K562 (cell line): ENCODE results near the gene DOCK6. TPM values are rescaled to one million over a fixed set of nuclear protein-coding genes. Genes with fewer than 3 reads are reported as not detected.

Experiments used
- ARHGAP35 ChIP-seq: fragments of 450-650 bp; IDR thresholded peaks from 2 replicates; pipeline ENCODE4 v1.6.1; 2018; ENCODE audit not compliant: partially characterized antibody
- ATF1 ChIP-seq, 2 experiments: fragments of 450-650 bp in 1 of 2; IDR thresholded peaks; 2 replicates each; pipeline ENCODE4 v1.6.1; 2016; ENCODE audit warnings: missing compliant biosample characterization in 1 of 2, missing genetic modification characterization in 1 of 2
- ATF3 ChIP-seq, 2 experiments: fragments of 450-650 bp in 1 of 2; sonication (generic) in 1 of 2; formaldehyde crosslinking in 1 of 2; IDR thresholded peaks in 1 of 2; conservative IDR thresholded peaks in 1 of 2; 2 replicates each; pipeline versions ENCODE4 v1.6.1 to v1.8.1; 2016 to 2023; ENCODE audit warnings: mild to moderate bottlenecking in 2 of 2, moderate library complexity in 2 of 2, inconsistent platforms in 1 of 2, missing genetic modification reagents in 1 of 2
- BACH1 ChIP-seq: fragments of 200-800 bp; sonication (Bioruptor generic); IDR thresholded peaks from 2 replicates; pipeline ENCODE4 v1.6.1; 2016; ENCODE audit warnings: missing genetic modification characterization, missing compliant biosample characterization
- BCOR ChIP-seq: fragments of 450-650 bp; IDR thresholded peaks from 2 replicates; pipeline ENCODE4 v1.6.1; 2016
- BRCA1 ChIP-seq, 2 experiments: fragments of 450-650 bp in 1 of 2; sonication (generic) in 1 of 2; formaldehyde crosslinking in 1 of 2; IDR thresholded peaks; 2 replicates each; pipeline versions ENCODE4 v1.5.0 to v1.6.1; 2017 to 2020; ENCODE audit warnings: mild to moderate bottlenecking in 1 of 2, missing genetic modification reagents in 1 of 2
- CAMTA2 ChIP-seq: fragments of 250-450 bp; sonication (Bioruptor Pico); conservative IDR thresholded peaks from 2 replicates; pipeline ENCODE4 v1.5.1; 2022
- GABPB1 ChIP-seq: sonication (generic); formaldehyde crosslinking; IDR thresholded peaks from 2 replicates; pipeline ENCODE4 v1.8.0; 2022; ENCODE audit warnings: mild to moderate bottlenecking, missing genetic modification reagents
- GATAD2A ChIP-seq: fragments of 450-650 bp; IDR thresholded peaks from 2 replicates; pipeline ENCODE4 v1.6.1; 2017
- ILK ChIP-seq: fragments of 450-650 bp; IDR thresholded peaks from 2 replicates; pipeline ENCODE4 v1.6.1; 2016; ENCODE audit warnings: missing genetic modification characterization, low read depth, mild to moderate bottlenecking, missing compliant biosample characterization, moderate library complexity, borderline replicate concordance
- JUN ChIP-seq, 2 experiments: sonication (generic) in 1 of 2; formaldehyde crosslinking in 1 of 2; IDR thresholded peaks; 2 replicates each; pipeline versions ENCODE4 v1.6.1 to v1.8.0; 2012 to 2022; ENCODE audit warnings: borderline replicate concordance in 2 of 2, mild to moderate bottlenecking in 2 of 2, improper control_type of control experiment in 1 of 2, low read depth in 1 of 2, low read length in 1 of 2, missing genetic modification reagents in 1 of 2
- PBX2 ChIP-seq, 2 experiments: IDR thresholded peaks in 1 of 2; conservative IDR thresholded peaks in 1 of 2; 2 replicates each; pipeline ENCODE4 v1.6.1; 2016; ENCODE audit warnings: low read depth in 2 of 2, mild to moderate bottlenecking in 1 of 2, missing compliant biosample characterization in 1 of 2, missing genetic modification characterization in 1 of 2, moderate library complexity in 1 of 2
- RBM25 ChIP-seq: fragments of 200-400 bp; formaldehyde crosslinking; IDR thresholded peaks from 2 replicates; pipeline ENCODE4 v1.6.1; 2018; ENCODE audit warnings: low read length, low read depth, moderate library complexity; ENCODE audit not compliant: severe bottlenecking
- SMARCA5 ChIP-seq: fragments of 450-650 bp; IDR thresholded peaks from 2 replicates; pipeline ENCODE4 v1.6.1; 2016
- TFAP4 ChIP-seq: sonication (generic); formaldehyde crosslinking; IDR thresholded peaks from 2 replicates; pipeline ENCODE4 v1.8.0; 2022; ENCODE audit warnings: missing genetic modification reagents, mild to moderate bottlenecking, moderate library complexity, borderline replicate concordance
- ZBTB9 ChIP-seq: fragments of 450-650 bp; formaldehyde crosslinking; IDR thresholded peaks from 2 replicates; pipeline ENCODE4 v1.4.0; 2020; ENCODE audit warnings: mild to moderate bottlenecking, moderate library complexity
- ZC3H8 ChIP-seq: fragments of 450-650 bp; IDR thresholded peaks from 2 replicates; pipeline ENCODE4 v1.6.1; 2017
- ZFP1 ChIP-seq: fragments of 450-650 bp; formaldehyde crosslinking; IDR thresholded peaks from 2 replicates; pipeline ENCODE4 v1.4.0; 2020; ENCODE audit warnings: mild to moderate bottlenecking, mixed read lengths
- ZNF232 ChIP-seq: sonication (generic); formaldehyde crosslinking; IDR thresholded peaks from 2 replicates; pipeline ENCODE4 v1.8.0; 2022; ENCODE audit warnings: mild to moderate bottlenecking, missing genetic modification reagents
- ZNF436 ChIP-seq: fragments of 250-450, 450-650 bp; sonication (Bioruptor Pico); formaldehyde crosslinking; IDR thresholded peaks from 2 replicates; pipeline ENCODE4 v1.7.0; 2020; ENCODE audit warnings: mild to moderate bottlenecking
- ZNF79 ChIP-seq: fragments of 250-450 bp; sonication (Bioruptor Pico); IDR thresholded peaks from 2 replicates; pipeline ENCODE4 v1.4.0; 2020; ENCODE audit warnings: low read depth, mild to moderate bottlenecking, moderate library complexity
- polyA plus RNA-seq, 8 experiments: library from polyadenylated mRNA; depleted of rRNA in 4 of 8; stranded (reverse) in 5 of 8; unstranded in 3 of 8; fragments of >200 nt; fragmentation: Nextera tagmentation in 2 of 8; fragmentation: Illumina TruSeq in 1 of 8; extraction: Ambion mirVana in 2 of 8; extraction: Trizol in 1 of 8; gene quantifications; 2 replicates each; pipeline versions ENCODE4 v1.2.1 to v1.2.3, GENCODE V29; 2011 to 2014; ENCODE audit warnings: inconsistent platforms in 1 of 8, missing spikeins in 1 of 8
- total RNA-seq, 7 experiments: library from RNA; depleted of rRNA in 6 of 7; stranded (reverse); fragments of >200 nt in 6 of 7; fragmentation: Illumina TruSeq in 2 of 7; extraction: Trizol in 2 of 7; gene quantifications; 2 replicates each; pipeline versions ENCODE4 v1.2.1 to v1.2.3, GENCODE V29; 2011 to 2021; ENCODE audit warnings: low replicate concordance in 1 of 7

Gene DOCK6
- total and polyA plus RNA-seq, 9 of the 15 experiments (the other 6 are each of a cell fraction or from before 2014, with no cell fraction given) = 0.35 to 19.3 (median 3.8) TPM

- TF ChIP-seq PBX2 (CRISPR knock-in tag; IDR thresholded peaks at IDR 0.05; ENCODE audit: low read depth) (no peak), PBX2 (tag; conservative IDR thresholded peaks at IDR 0.05; ENCODE audit: low read depth) (no peak), ZC3H8 (no peak), ZBTB9 (CRISPR knock-in tag) (no peak), BRCA1 (IDR thresholded peaks at IDR 0.05) (no peak), BRCA1 (CRISPR knock-in tag; IDR thresholded peaks at IDR 0.05) (no peak), ZNF232 (CRISPR knock-in tag) (no peak), ZFP1 (CRISPR knock-in tag) (no peak), RBM25 (peak; percentile 80), ILK (tag) (no peak), ATF1 (CRISPR knock-in tag; IDR thresholded peaks at IDR 0.05) (no peak), ATF1 (tag; IDR thresholded peaks at IDR 0.05) (peak; percentile 46; the same call in 1 of the 2 replicates), TFAP4 (CRISPR knock-in tag) (no peak), BCOR (peak; percentile 45; the same call in 1 of the 2 replicates), ARHGAP35 (no peak), SMARCA5 (0 out of 2 replicates have a peak, but pooled peaks have one; percentile 46), ZNF436 (no peak), CAMTA2 (CRISPR knock-in tag) (no peak), BACH1 (no peak), GATAD2A (no peak), ZNF79 (CRISPR knock-in tag) (peak; percentile 100), JUN (IDR thresholded peaks at IDR 0.05; ENCODE audit: borderline replicate concordance, low read depth, low read length) (peak; percentile 33; the same call in 1 of the 2 replicates), JUN (CRISPR knock-in tag; IDR thresholded peaks at IDR 0.05; ENCODE audit: borderline replicate concordance) (no peak), GABPB1 (CRISPR knock-in tag) (no peak), ATF3 (IDR thresholded peaks at IDR 0.05) (peak; percentile 90), ATF3 (CRISPR knock-in tag; conservative IDR thresholded peaks at IDR 0.05) (no peak)
Observed at GRCh38 chr19:11291991-11292390, 29.7 kb upstream of the DOCK6 start (continued).
